ENCODE results near the gene TSEN15.
"Not testable (repeated sequence)": the region's sequence is repeated elsewhere in the genome, so short reads cannot be mapped to it uniquely, and the experiment has no call there.

Gene TSEN15

GRCh38 chr1:184031409-184032107, 20.0 kb upstream of the TSEN15 start:
- no peak for DNase-seq

GRCh38 chr1:184032306-184032929, 19.1 kb upstream of the TSEN15 start:
- no peak for DNase-seq

- no peak for DNase-seq
Observed at GRCh38 chr1:184032930-184033418, 18.6 kb upstream of the TSEN15 start.

- DNase-seq, result no peak
Observed at GRCh38 chr1:184033711-184034167, 17.8 kb upstream of the TSEN15 start.

GRCh38 chr1:184034761-184035379, 16.7 kb upstream of the TSEN15 start:
- DNase-seq, result no peak

- DNase-seq, result no peak
Observed at GRCh38 chr1:184035719-184036516, 15.6 kb upstream of the TSEN15 start.

GRCh38 chr1:184036517-184036949, 15.0 kb upstream of the TSEN15 start:
- DNase-seq, result peak; percentile 72

- DNase-seq, result no peak
Observed at GRCh38 chr1:184037849-184038591, 13.5 kb upstream of the TSEN15 start.

GRCh38 chr1:184039126-184039525, 12.4 kb upstream of the TSEN15 start:
- no peak for DNase-seq

- DNase-seq, result no peak
Observed at GRCh38 chr1:184041731-184042130, 9.8 kb upstream of the TSEN15 start.

GRCh38 chr1:184043315-184043714, 8.2 kb upstream of the TSEN15 start:
- DNase-seq, result not testable (repeated sequence)

- no peak for DNase-seq
Observed at GRCh38 chr1:184044603-184045376, 6.7 kb upstream of the TSEN15 start.

- not testable (repeated sequence) for DNase-seq
Observed at GRCh38 chr1:184047541-184047940, 4.0 kb upstream of the TSEN15 start.

GRCh38 chr1:184048561-184049240, 2.8 kb upstream of the TSEN15 start:
- no peak for DNase-seq

GRCh38 chr1:184049291-184049690, 2.2 kb upstream of the TSEN15 start:
- no peak for DNase-seq

- no peak for DNase-seq
Observed at GRCh38 chr1:184049836-184050468, 1.6 kb upstream of the TSEN15 start.

- DNase-seq, result no peak
Observed at GRCh38 chr1:184050636-184051035, 894 bp upstream of the TSEN15 start.

GRCh38 chr1:184051138-184051484, 419 bp upstream of the TSEN15 start:
- DNase-seq, result no peak

- no peak for DNase-seq
Observed at GRCh38 chr1:184052194-184052559, 647 bp downstream of the TSEN15 start.

- DNase-seq, result no peak
Observed at GRCh38 chr1:184052750-184053149, 1.2 kb downstream of the TSEN15 start.

- no peak for DNase-seq
Observed at GRCh38 chr1:184053881-184054280, 2.4 kb downstream of the TSEN15 start.
